Trophoblast cell (in vitro differentiated cells and primary cell): ENCODE measurements around the gene CRYBB2.

Experiments
- DNase-seq, 2 donors: peaks; one replicate each; pipeline ENCODE4 v3.0.0-alpha.2; 2016
- H2AFZ ChIP-seq: 2 replicates; pipeline ENCODE4 v1.6.1; 2013; ENCODE audit warnings: low read length, moderate library complexity, mild to moderate bottlenecking; ENCODE audit not compliant: insufficient read depth, poor library complexity
- H2AK5ac ChIP-seq: 2 replicates; pipeline ENCODE4 v1.6.1; 2013; ENCODE audit warnings: mild to moderate bottlenecking, low read length
- H2BK120ac ChIP-seq: 2 replicates; pipeline ENCODE4 v1.6.1; 2013; ENCODE audit warnings: low read length, mild to moderate bottlenecking, moderate library complexity; ENCODE audit not compliant: insufficient read depth, poor library complexity
- H2BK12ac ChIP-seq: 2 replicates; pipeline ENCODE4 v1.6.1; 2013; ENCODE audit warnings: mild to moderate bottlenecking, low read length, moderate library complexity
- H2BK5ac ChIP-seq: 2 replicates; pipeline ENCODE4 v1.6.1; 2013; ENCODE audit warnings: low read length, low read depth, moderate library complexity, mild to moderate bottlenecking; ENCODE audit not compliant: poor library complexity
- H3K14ac ChIP-seq: 2 replicates; pipeline ENCODE4 v1.6.1; 2013; ENCODE audit warnings: mild to moderate bottlenecking, low read length
- H3K18ac ChIP-seq: 2 replicates; pipeline ENCODE4 v1.6.1; 2013; ENCODE audit warnings: mild to moderate bottlenecking, low read length
- H3K23ac ChIP-seq: 2 replicates; pipeline ENCODE4 v1.6.1; 2013; ENCODE audit warnings: low read length
- H3K27ac ChIP-seq: 2 replicates; pipeline ENCODE4 v1.5.1; 2013; ENCODE audit warnings: low read depth, mild to moderate bottlenecking, inconsistent platforms, low read length, moderate library complexity
- H3K27me3 ChIP-seq: 2 replicates; pipeline ENCODE4 v1.6.1; 2013; ENCODE audit warnings: inconsistent platforms, mild to moderate bottlenecking, low read length, moderate library complexity; ENCODE audit not compliant: insufficient read depth
- H3K36me3 ChIP-seq, 2 experiments: 1 replicate in 1 of 2; 2 replicates in 1 of 2; pipeline ENCODE4 v1.6.1; 2013; ENCODE audit warnings: low read length in 2 of 2, mild to moderate bottlenecking in 2 of 2, moderate library complexity in 1 of 2; ENCODE audit not compliant: insufficient read depth in 2 of 2, control insufficient read depth in 1 of 2
- H3K4ac ChIP-seq: 2 replicates; pipeline ENCODE4 v1.6.1; 2013; ENCODE audit warnings: low read depth, mild to moderate bottlenecking, low read length, moderate library complexity
- H3K4me1 ChIP-seq, 2 experiments: 1 replicate in 1 of 2; 2 replicates in 1 of 2; pipeline ENCODE4 v1.6.1; 2013; ENCODE audit warnings: low read length in 2 of 2, mild to moderate bottlenecking in 2 of 2, moderate library complexity in 1 of 2; ENCODE audit not compliant: insufficient read depth in 2 of 2, control insufficient read depth in 1 of 2
- H3K4me2 ChIP-seq: 2 replicates; pipeline ENCODE4 v1.6.1; 2013; ENCODE audit warnings: inconsistent platforms, mild to moderate bottlenecking, low read length, moderate library complexity
- H3K4me3 ChIP-seq: 2 replicates; pipeline ENCODE4 v1.5.1; 2013; ENCODE audit warnings: mild to moderate bottlenecking, low read depth, low read length, inconsistent platforms
- H3K79me1 ChIP-seq: one replicate; pipeline ENCODE4 v1.6.1; 2013; ENCODE audit warnings: low read length
- H3K79me2 ChIP-seq: 2 replicates; pipeline ENCODE4 v1.6.1; 2013; ENCODE audit warnings: low read length, mild to moderate bottlenecking; ENCODE audit not compliant: control insufficient read depth, insufficient read depth, poor library complexity
- H3K9ac ChIP-seq: 2 replicates; pipeline ENCODE4 v1.6.1; 2013; ENCODE audit warnings: mild to moderate bottlenecking, low read length
- H3K9me3 ChIP-seq: 2 replicates; pipeline ENCODE4 v1.6.1; 2013; ENCODE audit warnings: low read depth, mild to moderate bottlenecking, control low read depth, inconsistent platforms, low read length; ENCODE audit not compliant: insufficient read depth
- H4K12ac ChIP-seq: 2 replicates; pipeline ENCODE4 v1.6.1; 2013; ENCODE audit warnings: low read depth, mild to moderate bottlenecking, low read length, moderate library complexity
- H4K8ac ChIP-seq: 2 replicates; pipeline ENCODE4 v1.6.1; 2013; ENCODE audit warnings: low read depth, mild to moderate bottlenecking, low read length, moderate library complexity
- H4K91ac ChIP-seq: one replicate; pipeline ENCODE4 v1.6.1; 2013; ENCODE audit warnings: low read depth, mild to moderate bottlenecking, low read length, moderate library complexity
- WGBS: extraction: QIAGEN DNeasy Blood & Tissue Kit; methylation state at CpG from one replicate; pipeline ENCODE4 v1.1.7; 2013; ENCODE audit warnings: missing lambda C conversion rate; ENCODE audit not compliant: insufficient read length, insufficient coverage; ENCODE audit errors: extremely low coverage; 5-methylcytosine and 5-hydroxymethylcytosine counted together

The CRYBB2 gene

DNA sequence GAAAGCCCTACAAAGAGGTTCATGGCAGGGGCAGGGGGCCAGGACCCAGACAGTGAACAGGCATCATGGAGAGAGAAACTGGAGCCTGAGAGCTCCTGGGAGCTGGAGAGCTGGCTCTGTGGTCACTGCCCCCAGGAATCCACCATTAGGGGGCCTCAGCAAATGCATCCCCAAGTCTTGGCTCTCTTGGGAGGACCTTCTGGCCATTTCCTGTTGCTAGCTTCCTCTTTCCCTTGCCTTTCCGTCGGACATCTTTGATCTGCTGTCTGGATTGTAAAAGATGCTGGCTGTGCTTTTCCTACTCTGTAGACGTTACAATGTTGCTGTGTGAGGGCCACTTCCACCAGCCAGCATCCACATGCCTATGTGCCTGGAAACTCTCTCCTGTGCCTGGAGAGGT, 7.1 kb upstream of the CRYBB2 start:
- Histone ChIP-seq H2BK12ac (no peak overlapping the region), H4K8ac (no peak overlapping the region), H2BK5ac (no peak overlapping the region), H3K36me3 (no peaks in the 10 kb centered on the region), H3K4ac (no peak overlapping the region), H2AK5ac (no peak overlapping the region), H3K14ac (no peak overlapping the region), H2AFZ (no peak overlapping the region), H3K9ac (no peak overlapping the region), H2BK120ac (no peak overlapping the region), H3K79me1 (no peaks in the 10 kb centered on the region), H4K91ac (no peak overlapping the region), H3K4me2 (no peak overlapping the region), H4K12ac (no peak overlapping the region), H3K18ac (no peak overlapping the region), H3K23ac (no peak overlapping the region), H3K79me2 (no peaks in the 10 kb centered on the region), H3K4me1 (no peaks in the 10 kb centered on the region), H3K9me3 (no peaks in the 10 kb centered on the region), H3K27ac (no peak overlapping the region), H3K27me3 (no peaks in the 10 kb centered on the region), H3K4me3 (no peak overlapping the region)
- WGBS: no CpG with 5 or more reads among the region's 3 CpGs
- no peak for DNase-seq

DNA sequence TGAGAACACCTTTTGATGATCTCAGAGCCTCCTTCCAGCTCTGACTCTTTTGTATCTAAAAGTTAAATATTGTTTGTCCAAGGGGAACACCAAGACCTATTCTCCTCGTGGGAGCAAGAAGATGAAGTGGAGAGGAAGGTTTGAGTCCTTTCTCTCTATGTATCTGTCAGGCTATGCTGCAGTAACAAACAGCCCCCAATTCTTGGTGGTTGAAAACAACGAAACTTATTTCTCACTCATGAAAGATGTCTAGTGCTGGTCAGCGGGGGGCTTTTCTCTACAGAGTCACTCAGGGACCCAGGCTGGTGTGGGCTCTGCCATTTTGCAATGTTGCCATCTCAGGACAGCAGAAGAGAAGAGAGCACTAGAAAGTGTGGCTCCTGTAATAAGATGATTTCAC, 6.2 kb upstream of the CRYBB2 start:
- no peak overlapping the region for H3K18ac ChIP-seq
- H3K14ac ChIP-seq: no peak overlapping the region
- no peak overlapping the region for H2AFZ ChIP-seq
- no peak overlapping the region for H3K27ac ChIP-seq
- no peaks in the 10 kb centered on the region for H3K79me1 ChIP-seq
- H3K4me2 ChIP-seq: no peak overlapping the region
- H4K12ac ChIP-seq: no peak overlapping the region
- no CpG with 5 or more reads among the region's 3 CpGs for WGBS
- no peak overlapping the region for H3K23ac ChIP-seq
- no peak overlapping the region for H2BK12ac ChIP-seq
- H4K91ac ChIP-seq: no peak overlapping the region
- H3K4ac ChIP-seq: no peak overlapping the region
- no peak overlapping the region for H2AK5ac ChIP-seq
- H3K36me3 ChIP-seq: no peaks in the 10 kb centered on the region
- no peak overlapping the region for H2BK5ac ChIP-seq
- no peak overlapping the region for H4K8ac ChIP-seq
- H3K9ac ChIP-seq: no peak overlapping the region
- no peaks in the 10 kb centered on the region for H3K27me3 ChIP-seq
- no peaks in the 10 kb centered on the region for H3K9me3 ChIP-seq
- no peak overlapping the region for H2BK120ac ChIP-seq
- DNase-seq: no peak
- no peaks in the 10 kb centered on the region for H3K4me1 ChIP-seq
- H3K79me2 ChIP-seq: no peaks in the 10 kb centered on the region
- H3K4me3 ChIP-seq: no peak overlapping the region

DNA sequence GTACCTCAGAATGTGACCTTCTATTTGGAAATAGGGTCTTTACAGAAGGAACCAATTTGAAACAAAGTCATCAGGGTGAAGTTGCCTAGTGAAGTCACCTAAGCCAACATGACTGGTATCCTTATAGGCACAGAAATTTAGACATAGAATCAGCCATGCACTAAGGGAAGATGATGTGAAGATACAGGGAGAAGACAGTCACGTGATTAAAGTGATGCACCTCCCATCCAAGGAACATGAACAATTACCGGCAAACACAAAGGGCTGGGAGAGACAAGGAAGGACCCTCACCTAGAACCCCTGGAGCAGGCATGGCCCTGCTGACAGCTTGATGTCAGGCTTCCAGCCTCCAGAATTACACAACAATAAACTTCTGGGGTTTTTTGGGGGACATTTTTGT, 3.2 kb upstream of the CRYBB2 start:
- Histone ChIP-seq H2BK12ac (no peak overlapping the region), H2BK120ac (no peak overlapping the region), H3K9ac (no peak overlapping the region), H2AFZ (no peak overlapping the region), H3K4me2 (no peak overlapping the region), H2BK5ac (no peak overlapping the region), H4K91ac (no peak overlapping the region), H3K4me3 (no peak overlapping the region), H4K12ac (no peak overlapping the region), H3K23ac (no peak overlapping the region), H3K9me3 (no peaks in the 10 kb centered on the region), H2AK5ac (no peak overlapping the region), H3K79me2 (no peaks in the 10 kb centered on the region), H3K14ac (no peak overlapping the region), H3K18ac (no peak overlapping the region), H3K27ac (no peak overlapping the region), H3K36me3 (no peaks in the 10 kb centered on the region), H3K79me1 (no peaks in the 10 kb centered on the region), H3K27me3 (no peaks in the 10 kb centered on the region), H3K4me1 (no peaks in the 10 kb centered on the region), H3K4ac (no peak overlapping the region), H4K8ac (no peak overlapping the region)
- no peak for DNase-seq
- WGBS: no CpG with 5 or more reads among the region's 2 CpGs

DNA sequence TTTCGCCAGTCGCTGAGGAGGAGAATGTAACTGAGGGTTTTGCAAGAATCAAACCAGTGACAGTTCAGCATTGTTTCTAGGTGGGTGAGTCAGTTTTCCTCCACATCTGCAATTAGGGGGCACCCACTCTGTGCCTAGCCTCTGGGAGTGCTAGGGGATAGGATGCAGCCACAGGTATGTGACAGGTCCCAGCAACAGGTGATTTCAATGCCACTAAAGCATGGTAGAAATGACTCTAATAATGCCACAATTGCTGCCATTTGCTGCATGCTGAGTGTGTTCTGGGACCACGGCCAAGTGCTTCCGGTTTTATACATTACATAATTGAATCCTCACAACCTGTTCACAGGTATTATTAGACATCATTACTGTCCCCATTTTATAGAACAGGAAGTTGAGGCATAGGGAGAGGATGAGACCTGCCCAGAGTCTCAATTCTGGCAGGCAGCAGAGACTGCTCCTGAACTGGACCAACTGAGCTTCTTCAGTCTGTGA, 556 bp downstream of the CRYBB2 start:
- Histone ChIP-seq H2AK5ac (no peak overlapping the region), H3K18ac (no peak overlapping the region), H3K79me2 (no peaks in the 10 kb centered on the region), H3K4me3 (no peak overlapping the region), H3K9me3 (no peaks in the 10 kb centered on the region), H3K14ac (no peak overlapping the region), H3K27me3 (no peaks in the 10 kb centered on the region), H4K12ac (no peak overlapping the region), H2BK120ac (no peak overlapping the region), H3K27ac (no peak overlapping the region), H3K36me3 (no peaks in the 10 kb centered on the region), H3K9ac (no peak overlapping the region), H3K23ac (no peak overlapping the region), H4K91ac (no peak overlapping the region), H3K4me1 (no peaks in the 10 kb centered on the region), H4K8ac (no peak overlapping the region), H2AFZ (no peak overlapping the region), H3K4me2 (no peak overlapping the region), H3K4ac (no peak overlapping the region), H2BK12ac (no peak overlapping the region), H2BK5ac (no peak overlapping the region), H3K79me1 (no peaks in the 10 kb centered on the region)
- no peak for DNase-seq
- no CpG with 5 or more reads among the region's 4 CpGs for WGBS
